ENCODE results near the gene NCKAP5L. TPM values are rescaled to one million over a fixed set of nuclear protein-coding genes. Genes with fewer than 3 reads are reported as not detected.
"Not testable (repeated sequence)": the region's sequence is repeated elsewhere in the genome, so short reads cannot be mapped to it uniquely, and the experiment has no call there.

NCKAP5L gene
- total RNA-seq, 1 donor from 2014 or later = 38.2 TPM

DNA sequence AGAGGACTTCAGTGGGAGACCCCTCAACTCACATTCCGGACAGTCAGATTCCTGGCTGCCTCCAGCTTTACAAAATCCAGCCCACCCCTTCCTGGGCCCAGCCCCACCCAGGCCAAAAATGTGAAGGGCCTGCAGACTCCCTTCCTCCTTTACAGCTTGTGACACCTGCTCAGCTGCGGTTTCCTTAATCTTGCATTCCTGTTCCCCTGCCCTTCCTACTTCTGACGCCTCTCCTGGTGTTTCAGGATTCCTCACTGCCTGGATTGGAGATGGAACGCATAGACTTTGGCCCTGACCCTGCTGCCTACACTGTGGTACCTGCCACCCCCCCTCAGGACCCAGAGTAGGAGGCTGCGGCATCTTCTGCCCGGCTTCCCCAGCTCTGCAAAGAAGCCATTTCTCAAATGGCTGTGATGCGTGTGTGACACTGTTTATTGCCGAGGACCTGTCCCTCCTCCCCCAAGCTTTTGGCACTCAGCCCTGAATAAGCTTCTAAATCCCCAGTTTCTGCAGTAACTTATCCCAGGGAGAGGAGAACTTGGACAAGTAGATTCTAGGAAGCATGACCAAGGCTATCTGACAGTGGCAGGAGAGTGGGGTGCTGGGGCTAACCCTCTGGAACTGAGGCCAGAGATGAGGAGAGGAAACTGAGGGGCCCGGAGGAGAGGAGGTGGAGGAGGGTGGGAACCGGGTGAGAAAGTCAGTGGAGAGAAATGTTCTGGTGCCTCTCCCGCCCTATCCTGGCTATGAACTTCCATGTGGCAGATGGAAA lies 39.5 kb upstream of the NCKAP5L start:
- DNase-seq (ENCODE audit: low spot score) (no peak), ATAC-seq (no peak)
- intact Hi-C loops (cut with DNase I) = loop anchor here (10.0 kb wide), 1 partner anchor 187 kb away; the partner anchor contains the start of gene ASIC1

DNA sequence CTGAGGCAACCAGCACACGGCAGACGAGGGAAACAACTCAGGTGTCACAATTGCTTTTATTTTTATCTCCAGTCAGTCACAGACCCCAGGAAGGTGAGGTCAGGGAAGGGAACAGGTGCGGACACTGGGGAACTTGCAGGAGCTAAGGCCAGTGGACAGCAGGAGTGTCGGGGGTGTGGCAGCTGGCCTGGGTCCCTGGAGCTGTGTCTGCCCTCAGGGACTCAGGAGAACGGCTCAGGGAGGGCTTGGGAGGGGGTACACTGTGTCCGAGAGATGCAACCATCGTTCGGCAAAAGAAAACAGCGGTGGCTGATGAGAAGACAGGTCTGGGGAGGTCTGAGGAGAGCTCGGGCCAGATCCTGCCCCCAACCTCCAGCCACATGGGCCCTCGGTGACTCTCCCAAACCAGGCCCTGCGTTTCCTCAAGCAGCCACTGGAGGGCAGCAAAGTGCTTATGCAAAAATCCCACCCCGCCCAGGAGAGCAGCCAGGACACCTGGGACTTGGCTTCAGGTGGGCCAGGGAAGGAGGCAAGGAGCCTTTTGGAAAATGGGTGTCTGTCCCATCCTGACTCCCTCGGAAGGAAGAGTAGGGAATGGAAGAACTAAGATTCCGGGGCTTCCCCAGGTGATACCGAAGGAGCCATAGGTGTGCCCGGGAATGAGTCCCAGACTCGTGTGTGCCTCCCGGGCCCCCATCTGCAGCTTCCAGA lies 38.8 kb upstream of the NCKAP5L start:
- intact Hi-C loops (cut with DNase I) = loop anchor here (10.0 kb wide), 1 partner anchor 188 kb away; the partner anchor contains the start of gene ASIC1
- DNase-seq (ENCODE audit: low spot score) (peak; percentile 87), ATAC-seq (peak; percentile 48)

DNA sequence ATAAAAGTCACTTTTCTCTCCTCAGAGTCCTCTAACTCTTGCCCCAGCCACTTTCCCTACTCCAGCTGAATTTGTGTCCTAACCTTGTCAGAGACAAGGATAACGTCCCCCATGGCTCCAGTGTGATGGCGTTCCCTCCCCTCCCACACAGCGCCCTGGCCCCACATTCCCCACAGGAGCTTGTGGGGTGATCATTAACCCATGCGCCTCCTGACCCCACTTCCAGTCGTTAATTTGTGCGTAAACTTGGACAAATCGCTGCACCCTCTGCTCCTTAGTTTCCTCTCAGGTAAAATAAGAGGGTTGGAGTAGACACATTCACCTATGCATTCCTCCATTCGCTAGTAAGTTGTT lies 37.5 kb upstream of the NCKAP5L start:
- DNase-seq (ENCODE audit: low spot score) (no peak), ATAC-seq (no peak)
- intact Hi-C loops (cut with DNase I) = loop anchor here (10.0 kb wide), 1 partner anchor 189 kb away; the partner anchor contains the start of gene ASIC1

DNA sequence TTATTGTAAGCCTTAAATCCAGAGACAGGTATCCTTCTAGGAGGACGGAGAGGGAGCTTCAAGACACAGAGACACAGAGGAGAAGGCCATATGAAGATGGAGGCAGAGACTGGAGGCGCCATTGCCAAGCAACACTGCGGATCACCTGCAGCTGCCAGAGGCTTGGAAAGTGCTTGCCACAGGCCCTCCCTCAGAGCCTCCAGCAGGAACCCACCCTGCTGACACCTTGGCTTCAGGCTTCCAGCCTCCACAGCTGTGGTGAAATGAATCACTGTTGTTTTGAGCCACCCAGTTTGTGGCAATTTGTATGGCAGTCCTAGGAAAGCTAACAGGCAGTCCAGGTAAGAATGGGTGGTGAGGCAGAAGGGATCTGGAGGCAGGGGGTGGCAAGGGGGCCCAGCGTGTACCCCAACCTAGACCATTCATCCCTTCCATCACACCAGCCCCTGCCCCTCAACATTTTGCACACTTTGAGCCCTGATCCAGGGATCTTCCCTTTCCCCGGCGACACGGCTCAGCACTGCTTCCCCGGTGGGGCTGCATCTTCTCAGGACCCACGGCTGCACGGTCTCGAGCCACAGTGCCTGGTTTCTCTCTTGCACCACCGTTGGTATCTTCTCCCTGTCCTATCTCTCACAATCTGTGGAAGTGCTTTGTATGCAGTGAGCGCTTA lies 37.0 kb upstream of the NCKAP5L start:
- intact Hi-C loops (cut with DNase I) = loop anchor here (10.0 kb wide), 1 partner anchor 190 kb away; the partner anchor contains the start of gene ASIC1
- no peak for ATAC-seq
- no peak for DNase-seq (ENCODE audit: low spot score)

DNA sequence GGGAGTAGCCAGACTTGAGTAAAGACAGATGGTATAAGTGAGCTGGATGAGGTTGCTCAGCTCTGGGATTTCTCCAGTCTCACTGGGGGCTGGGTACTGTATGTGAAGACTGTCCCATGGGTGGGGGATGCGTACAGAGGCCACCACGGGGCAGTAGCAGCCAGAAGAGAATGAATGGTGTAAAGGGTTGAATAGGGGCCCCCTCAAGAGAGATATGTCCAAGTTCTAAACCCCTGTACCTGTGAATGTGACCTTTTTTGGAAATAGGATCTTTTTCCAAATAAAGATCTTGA lies 36.5 kb upstream of the NCKAP5L start:
- intact Hi-C loops (cut with DNase I) = loop anchor here (10.0 kb wide), 1 partner anchor 190 kb away; the partner anchor contains the start of gene ASIC1
- no peak for ATAC-seq
- no peak for DNase-seq (ENCODE audit: low spot score)

DNA sequence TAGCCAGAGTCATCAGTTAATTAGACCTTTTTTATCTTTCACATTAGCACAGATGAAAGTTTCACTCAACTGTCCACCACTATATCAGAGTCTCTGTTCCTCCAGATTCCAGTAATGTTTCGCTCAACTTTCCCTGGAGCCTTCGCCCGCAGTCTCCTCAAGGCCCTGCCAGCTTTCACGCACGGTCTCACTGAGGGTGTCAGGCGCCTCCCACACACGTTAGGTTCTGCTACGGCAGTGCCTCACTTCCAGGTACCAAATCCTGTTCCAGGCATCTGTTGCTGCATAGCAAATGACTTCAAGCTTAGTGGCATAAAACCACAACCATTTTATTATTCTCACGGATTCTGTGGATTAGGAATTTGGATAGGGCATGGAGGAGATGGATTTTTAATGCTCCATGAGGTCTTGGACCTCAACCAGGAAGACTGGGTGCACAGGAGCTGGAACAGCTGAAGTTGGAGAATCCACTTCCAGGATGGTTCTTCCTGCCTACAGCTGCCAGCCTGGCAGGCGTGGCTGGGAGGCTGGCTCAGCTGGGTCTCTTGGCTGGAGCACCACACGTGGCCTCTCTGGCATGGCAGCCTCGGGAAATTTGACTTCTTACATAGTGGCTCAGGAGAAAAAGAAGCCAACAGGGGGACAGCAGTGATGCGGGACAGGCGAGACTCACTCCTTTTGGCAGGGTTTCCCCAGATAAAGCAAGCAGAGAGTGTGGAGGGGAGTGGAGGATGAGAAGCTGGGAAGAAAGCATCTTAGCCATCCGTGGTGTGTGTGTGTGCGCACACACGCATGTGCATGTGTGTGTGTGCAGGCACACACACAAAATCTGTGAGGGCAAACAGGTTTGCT lies 36.0 kb upstream of the NCKAP5L start:
- DNase-seq (ENCODE audit: low spot score) = no peak
- ATAC-seq = no peak
- intact Hi-C loops (cut with DNase I) = loop anchor here (10.0 kb wide), 1 partner anchor 191 kb away; the partner anchor contains the start of gene ASIC1

DNA sequence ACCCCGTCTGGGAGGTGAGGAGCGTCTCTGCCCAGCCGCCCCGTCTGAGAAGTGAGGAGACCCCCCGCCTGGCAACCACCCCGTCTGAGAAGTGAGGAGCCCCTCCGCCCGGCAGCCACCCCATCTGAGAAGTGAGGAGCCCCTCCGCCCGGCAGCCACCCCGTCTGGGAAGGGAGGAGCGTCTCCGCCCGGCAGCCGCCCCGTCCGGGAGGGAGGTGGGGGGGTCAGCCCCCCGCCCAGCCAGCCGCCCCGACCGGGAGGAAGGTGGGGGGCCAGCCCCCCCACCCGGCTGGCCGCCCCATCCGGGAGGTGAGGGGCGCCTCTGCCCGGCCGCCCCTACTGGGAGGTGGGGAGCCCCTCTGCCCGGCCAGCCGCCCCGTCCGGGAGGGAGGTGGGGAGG lies 32.7 kb upstream of the NCKAP5L start:
- ATAC-seq; DNase-seq (ENCODE audit: low spot score): not testable (repeated sequence)
- intact Hi-C loops (cut with DNase I) = loop anchor here (10.0 kb wide), 1 partner anchor 194 kb away; the partner anchor contains the start of gene ASIC1

- intact Hi-C loops (cut with DNase I); DNase-seq (ENCODE audit: low spot score); ATAC-seq: not testable (repeated sequence)
Measured at GRCh38 chr12:49855890-49856289, 27.7 kb upstream of the NCKAP5L start.

DNA sequence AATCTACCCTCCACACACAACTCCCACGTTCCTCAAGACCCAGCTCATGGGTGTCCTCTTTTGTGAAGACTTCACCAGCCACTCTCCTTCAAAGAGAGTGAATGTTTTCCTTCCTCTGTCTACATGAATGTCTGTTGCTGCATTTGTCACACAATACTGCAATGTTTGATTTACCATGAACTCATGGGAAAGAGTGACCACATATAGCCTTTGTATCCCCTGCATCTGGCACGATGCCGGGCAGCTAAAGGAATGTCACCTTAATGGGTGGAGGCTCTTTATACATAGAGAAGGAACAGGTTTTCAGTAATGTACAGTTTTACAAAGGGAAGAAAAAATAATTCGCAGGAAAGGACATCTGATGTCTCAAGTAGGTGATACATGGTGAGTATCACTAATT lies 26.8 kb upstream of the NCKAP5L start:
- intact Hi-C loops (cut with DNase I) = no loop called here
- no peak for ATAC-seq
- no peak for DNase-seq (ENCODE audit: low spot score)

- DNase-seq (ENCODE audit: low spot score) (no peak), ATAC-seq (no peak)
- intact Hi-C loops (cut with DNase I) = no loop called here
Measured at GRCh38 chr12:49853671-49854070, 25.5 kb upstream of the NCKAP5L start.

GRCh38 chr12:49847161-49847560 lies 18.9 kb upstream of the NCKAP5L start:
- DNase-seq (ENCODE audit: low spot score) (no peak), ATAC-seq (no peak)
- intact Hi-C loops (cut with DNase I) = no loop called here

- intact Hi-C loops (cut with DNase I) = no loop called here
- DNase-seq (ENCODE audit: low spot score) = no peak
- no peak for ATAC-seq
Measured at GRCh38 chr12:49846032-49846431, 17.8 kb upstream of the NCKAP5L start.

- intact Hi-C loops (cut with DNase I) = no loop called here
- no peak for DNase-seq (ENCODE audit: low spot score)
- ATAC-seq = no peak
Measured at GRCh38 chr12:49843876-49844437, 15.7 kb upstream of the NCKAP5L start.

DNA sequence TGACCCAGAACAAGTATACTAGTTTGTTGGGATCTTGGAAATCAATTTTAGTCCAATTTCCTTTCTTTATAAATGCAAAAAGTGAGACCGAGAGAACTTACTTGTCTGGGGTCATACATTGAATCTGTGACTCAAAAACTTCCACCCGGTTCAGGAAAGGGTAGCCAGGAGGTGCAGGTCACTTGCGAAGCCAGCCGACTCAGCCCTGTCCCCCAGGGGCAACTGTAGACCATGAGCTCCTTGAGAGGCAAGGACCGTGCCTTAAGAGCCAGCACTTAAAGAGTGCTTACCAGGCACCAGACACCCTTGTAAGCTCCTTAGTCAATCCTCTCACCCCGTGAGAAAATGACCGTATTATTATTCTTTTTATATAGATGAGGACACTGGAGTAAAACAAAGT lies 15.2 kb upstream of the NCKAP5L start:
- ATAC-seq (no peak), DNase-seq (ENCODE audit: low spot score) (no peak)
- intact Hi-C loops (cut with DNase I) = no loop called here

DNA sequence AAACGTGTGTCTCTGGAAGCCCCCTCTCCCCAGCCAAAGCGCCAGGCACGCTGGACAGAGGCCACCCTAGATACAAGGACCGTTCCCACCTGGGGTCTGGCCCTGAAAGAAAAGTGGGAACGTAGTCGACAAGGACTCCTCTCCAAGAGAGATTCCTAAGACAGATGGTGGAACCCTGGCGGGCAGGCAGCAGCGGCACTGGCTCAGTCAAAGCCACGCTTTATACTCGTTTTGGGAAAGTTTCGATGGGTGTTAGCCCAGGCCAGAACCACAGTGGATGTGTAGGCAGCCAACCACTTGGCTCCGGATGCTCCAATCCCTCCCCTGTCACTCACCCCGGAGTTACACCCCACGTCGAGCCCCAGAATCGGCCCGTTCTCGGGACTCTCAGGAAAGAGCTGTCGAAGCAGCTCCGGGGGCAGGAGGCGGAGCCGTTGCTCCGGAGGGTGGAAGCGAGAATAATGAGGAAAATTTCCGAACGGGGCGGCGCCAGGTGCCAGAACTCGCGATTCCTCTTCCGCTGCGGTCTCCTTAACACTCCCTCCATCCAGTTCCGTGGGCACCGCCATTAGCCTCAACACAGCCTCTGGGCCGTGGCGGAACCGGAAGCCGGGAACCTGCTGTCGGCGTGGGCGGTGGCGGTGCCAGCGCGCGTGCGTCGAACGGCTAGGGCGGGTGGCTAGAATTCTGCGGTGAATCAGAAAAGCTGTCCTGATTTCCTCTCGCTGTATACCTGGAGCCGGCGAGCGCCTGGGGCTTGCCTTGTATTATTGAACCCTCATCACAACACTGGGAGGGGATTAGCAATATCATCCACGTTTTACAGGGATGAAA lies 14.5 kb upstream of the NCKAP5L start, which contains the start of gene BCDIN3D:
TSS of gene BCDIN3D (minus strand) at position 588 of the 834 bp plus-strand sequence. CDS start at position 569, 19 bp downstream.
- intact Hi-C loops (cut with DNase I) = no loop called here
- ATAC-seq (peak; percentile 98), DNase-seq (ENCODE audit: low spot score) (peak; percentile 96)

GRCh38 chr12:49838973-49839633 lies 10.9 kb upstream of the NCKAP5L start:
- ATAC-seq (no peak), DNase-seq (ENCODE audit: low spot score) (no peak)
- intact Hi-C loops (cut with DNase I) = loop anchor here (5.0 kb wide), 1 partner anchor 62 kb away; no protein-coding TSS in a partner anchor

- intact Hi-C loops (cut with DNase I) = no loop called here
- ATAC-seq = no peak
- no peak for DNase-seq (ENCODE audit: low spot score)
Measured at GRCh38 chr12:49832836-49833421, 4.7 kb upstream of the NCKAP5L start.

Measured in sciatic nerve (tissue), 2 donors.